ENCODE measurements around the gene DGCR6L.

DNA sequence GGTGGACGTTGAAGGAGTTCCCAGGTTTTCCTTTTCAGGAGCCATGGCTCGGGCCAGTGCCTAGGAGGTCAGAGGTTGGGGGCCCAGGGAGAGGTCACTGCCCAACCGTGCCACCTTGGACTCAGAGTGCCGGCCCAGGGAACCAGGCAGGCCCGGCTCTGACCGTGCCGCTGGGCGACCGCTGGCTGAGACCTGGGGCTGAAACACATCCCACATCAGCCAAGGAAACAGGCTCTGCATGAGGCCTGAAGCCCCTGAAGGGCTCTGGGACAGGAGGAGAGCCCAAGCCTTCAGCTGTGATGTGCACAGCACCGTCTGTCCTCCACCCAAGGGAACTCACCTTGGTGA lies 29.8 kb downstream of the DGCR6L start:
- no peak for TF ChIP-seq POLR2A (IDR thresholded peaks at IDR 0.05; ENCODE audit: low read length)
- TF ChIP-seq GATA1 (IDR thresholded peaks at IDR 0.05; ENCODE audit: low read depth, low read length), result no peak

Measured in erythroblast (primary cell).